GM18907 (cell line): ENCODE measurements around the gene B3GNT8.
"Not testable (repeated sequence)": the region's sequence is repeated elsewhere in the genome, so short reads cannot be mapped to it uniquely, and the experiment has no call there.

Experiments used
- ATAC-seq: cut with Tn5 transposase; IDR thresholded peaks from one replicate; pipeline ENCODE4 v1.9.1; 2021; ENCODE audit warnings: mild to moderate bottlenecking, moderate library complexity; ENCODE audit not compliant: unreplicated experiment

Gene B3GNT8, protein sequence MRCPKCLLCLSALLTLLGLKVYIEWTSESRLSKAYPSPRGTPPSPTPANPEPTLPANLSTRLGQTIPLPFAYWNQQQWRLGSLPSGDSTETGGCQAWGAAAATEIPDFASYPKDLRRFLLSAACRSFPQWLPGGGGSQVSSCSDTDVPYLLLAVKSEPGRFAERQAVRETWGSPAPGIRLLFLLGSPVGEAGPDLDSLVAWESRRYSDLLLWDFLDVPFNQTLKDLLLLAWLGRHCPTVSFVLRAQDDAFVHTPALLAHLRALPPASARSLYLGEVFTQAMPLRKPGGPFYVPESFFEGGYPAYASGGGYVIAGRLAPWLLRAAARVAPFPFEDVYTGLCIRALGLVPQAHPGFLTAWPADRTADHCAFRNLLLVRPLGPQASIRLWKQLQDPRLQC

DNA sequence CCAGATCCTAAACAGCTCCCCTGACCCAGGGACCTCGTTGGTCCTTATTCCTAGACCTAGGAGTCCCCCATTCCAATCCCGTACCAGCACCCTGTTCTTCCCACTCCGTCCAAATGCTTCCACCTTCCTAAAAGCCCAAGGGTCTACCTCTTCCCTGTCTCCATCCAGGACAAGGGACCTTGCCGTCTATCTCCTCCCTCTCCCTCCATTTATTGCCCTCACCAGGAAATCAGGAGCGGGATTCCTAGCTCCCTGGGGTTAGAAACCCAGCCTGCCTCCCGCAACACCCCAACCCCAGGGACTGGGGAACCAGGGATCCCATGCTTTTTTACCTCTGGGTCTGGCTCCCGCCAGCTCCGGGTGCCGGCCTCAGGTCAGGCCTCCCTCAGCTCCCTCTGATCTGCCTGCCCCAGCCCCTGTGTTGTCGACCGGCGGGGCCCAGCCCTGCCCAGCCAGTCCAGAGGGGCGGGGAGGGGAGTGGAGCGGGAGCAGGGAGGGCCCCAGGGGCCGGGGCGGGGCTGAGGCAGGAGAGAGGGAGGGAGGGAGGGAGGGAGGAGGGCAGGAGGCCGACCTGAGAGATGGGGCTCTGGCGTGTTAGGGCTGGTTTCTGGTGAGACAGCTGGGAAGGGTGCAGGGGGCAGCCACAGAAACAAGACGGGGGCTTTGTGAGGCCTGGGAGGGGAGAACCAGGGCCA lies at the start of gene B3GNT8:
B3GNT8 (minus strand) TSS at position 423 of the 695 bp plus-strand sequence. CDS start 596 bp downstream, outside the sequence.
- ATAC-seq = peak; percentile 36

DNA sequence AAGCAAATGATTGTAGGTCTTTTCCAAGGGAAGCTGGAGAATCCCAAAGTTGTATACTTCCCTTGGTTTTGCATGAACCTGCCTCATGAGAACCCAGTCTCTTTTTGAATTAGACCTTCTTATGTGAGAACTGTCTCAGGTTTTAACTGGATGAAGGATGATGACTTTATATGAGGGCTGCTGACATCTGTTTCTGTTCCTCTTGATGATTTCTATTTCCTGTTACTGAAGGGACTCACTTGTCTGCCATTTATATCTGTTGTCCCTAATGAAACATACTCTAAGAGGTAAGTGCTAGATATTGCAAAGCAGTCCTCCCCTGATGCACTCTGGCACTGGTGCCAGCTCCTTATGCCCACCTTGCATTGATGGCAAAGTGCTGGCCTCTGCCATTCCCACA lies 49.4 kb upstream of the B3GNT8 start:
- no peak for ATAC-seq

DNA sequence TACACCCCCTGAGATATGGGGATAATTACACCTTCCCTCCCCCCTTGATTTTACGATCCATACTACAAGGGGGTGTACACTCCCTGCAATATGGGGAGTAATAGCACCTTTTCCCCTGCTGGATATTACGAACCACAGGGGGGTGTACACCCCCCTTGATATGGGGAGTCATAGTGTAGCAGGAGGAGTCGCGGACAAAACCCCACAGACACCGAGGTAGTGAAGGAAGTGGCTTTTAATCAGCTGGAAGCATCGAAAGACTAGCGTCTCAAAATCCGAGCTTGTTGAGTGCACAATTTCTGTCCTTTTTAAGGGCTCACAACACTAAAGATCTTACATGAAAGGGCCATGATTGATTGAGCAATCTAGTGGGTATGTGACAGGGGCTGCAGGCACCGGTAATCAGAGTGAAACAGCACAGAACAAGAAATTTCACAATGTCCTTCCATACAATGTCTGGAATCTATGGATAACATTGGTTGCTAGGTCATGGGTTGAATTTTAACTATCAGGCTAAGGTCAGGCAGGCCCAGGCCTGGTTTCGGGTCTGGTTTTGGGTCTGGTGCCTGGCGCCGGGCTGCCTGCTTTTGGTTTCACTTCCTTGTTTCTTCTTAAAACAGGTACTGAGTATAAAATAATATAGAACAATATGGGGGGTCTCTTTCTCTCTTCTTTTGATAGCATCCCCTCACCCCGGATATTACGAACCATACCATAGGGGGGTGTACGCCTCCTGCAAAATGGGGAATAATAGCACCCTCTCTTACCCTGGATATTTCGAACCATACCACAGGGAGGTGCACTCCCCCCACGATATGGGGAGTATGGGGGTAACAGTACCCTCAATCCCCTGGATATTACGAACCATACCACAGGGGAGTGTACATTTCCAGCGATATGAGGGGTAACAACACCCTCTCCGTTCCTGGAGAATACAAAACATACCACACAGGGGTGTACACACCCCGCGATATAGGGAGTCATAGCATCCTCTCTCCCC lies 36.4 kb upstream of the B3GNT8 start:
- ATAC-seq = not testable (repeated sequence)

DNA sequence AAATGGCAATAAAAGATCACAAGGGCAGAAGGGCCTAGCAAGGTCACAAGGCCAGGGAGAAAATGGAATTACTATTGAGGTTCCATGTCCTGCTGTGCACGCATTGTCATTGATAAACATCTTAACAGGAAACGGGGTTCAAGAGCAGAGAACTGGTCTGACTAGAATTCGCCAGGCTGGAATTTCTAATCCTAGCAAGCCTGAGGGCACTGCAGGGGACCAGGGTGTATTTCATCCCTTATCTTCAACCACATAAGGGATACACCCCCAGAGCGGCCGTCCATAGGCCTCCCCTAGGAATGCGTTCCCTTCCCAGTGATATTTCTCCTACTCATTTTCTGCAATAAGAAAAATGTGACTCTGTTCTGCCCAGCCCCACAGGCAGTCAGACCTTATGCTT lies 35.3 kb upstream of the B3GNT8 start:
- ATAC-seq = no peak

DNA sequence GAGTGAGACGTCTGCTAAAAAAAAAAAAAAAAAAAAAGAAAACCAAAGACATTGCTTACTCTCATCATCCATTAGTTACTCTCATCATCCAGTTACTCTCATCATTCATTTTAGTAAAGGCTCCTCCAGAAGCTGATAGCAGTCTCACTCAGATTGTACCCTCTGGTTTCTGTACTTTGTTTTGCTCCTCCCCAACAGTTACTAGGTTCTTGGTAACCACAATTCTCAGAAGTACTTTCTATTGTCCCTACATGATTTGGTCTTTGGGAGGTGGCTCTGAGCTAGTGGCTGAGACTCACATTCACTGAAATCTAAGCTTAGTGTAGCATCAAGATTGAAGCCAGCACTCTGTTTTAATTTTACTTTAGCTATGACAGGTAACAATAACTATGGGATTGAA lies 30.1 kb upstream of the B3GNT8 start:
- peak; percentile 62 for ATAC-seq

DNA sequence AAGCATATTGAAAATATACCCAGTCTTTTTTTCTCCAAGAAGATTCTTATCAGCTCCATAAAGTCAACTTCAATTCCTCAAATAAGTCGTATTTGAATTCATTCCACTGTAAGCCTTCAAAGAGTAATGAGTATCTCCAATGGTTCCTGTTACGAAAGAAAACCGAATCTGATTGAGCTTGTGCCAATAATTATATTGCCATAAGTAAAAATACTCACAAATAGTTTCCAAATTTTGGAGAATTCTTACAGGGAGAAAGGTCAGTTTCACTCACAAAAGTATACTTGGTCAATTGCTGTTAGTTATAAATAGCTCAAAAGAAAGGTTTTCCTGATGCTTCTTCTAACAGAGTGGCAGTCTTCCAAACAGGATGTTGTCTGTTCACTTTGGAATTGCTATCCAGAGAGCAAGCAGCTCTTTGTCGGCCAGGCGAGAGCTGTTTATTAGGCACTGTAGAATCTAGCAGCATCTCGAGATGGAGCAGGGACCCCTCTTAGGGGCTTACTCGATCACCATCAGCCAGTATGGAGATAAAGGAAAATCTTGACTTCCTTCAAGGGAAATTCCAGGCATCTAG lies 29.3 kb upstream of the B3GNT8 start:
- ATAC-seq = no peak

DNA sequence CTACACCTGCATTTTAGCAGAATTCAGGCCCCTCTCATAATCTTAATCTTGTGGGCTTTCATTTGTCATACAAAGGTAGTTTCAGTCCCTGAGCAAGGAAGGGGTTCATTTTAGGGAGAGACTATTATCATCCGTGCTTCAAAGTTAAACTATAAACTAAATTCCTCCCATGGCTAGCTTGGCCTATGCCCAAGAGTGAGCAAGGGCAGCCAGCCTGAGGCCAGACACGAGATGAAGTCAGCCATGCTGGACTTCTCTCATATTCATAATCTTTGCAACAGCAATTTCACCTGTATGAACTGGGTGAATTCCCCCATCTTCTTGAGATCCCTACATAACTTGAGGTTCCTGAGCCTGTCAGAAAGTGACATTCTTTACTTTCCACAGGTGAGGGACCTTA lies 28.8 kb upstream of the B3GNT8 start:
- no peak for ATAC-seq

DNA sequence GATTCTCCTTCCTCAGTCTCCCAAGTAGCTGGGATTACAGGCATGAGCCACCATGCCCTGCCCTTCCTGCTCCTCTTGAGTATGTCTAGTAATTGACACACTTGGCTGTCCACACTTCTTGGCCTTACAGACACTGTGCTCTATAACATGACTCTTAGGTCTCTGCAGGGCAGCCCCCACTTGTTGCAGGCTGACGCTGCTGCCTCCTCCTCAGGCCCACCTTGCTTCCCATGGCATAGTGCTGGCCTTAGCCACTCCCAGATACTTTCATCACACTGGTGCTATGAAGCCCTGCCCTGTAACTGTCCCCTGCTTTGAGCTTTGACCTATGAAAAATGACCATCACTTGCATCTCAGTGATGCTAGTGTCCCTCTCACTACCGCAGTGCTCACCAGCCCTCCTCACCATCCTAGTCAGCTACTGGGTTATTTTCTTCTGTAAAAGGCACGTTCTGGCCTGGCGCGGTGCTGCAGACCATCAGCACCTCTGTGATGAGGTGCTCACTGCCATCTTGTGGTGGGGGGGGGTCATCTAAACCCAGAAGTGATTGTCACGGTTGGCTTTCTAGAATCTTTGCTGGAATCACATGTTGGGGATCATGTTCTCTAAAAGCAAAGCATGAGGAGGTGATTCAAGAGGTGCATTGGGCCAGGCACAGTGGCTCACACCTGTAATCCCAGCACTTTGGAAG lies 25.6 kb upstream of the B3GNT8 start:
- ATAC-seq = no peak

DNA sequence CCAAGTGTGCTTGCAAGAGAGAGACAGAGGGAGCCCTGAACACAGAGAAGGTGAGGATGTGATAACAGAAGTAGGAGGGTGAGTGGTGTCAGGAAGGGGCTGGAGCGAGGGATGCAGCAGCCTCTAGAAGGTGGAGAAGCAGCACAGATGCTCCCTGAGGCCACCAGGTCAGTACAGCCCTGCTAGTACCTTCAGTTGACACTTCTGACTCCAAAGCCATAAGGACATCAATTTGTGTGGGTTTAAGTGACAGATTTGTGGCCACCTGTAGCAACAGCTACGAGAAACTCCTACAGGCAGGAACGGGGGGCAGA lies 22.6 kb upstream of the B3GNT8 start:
- no peak for ATAC-seq

DNA sequence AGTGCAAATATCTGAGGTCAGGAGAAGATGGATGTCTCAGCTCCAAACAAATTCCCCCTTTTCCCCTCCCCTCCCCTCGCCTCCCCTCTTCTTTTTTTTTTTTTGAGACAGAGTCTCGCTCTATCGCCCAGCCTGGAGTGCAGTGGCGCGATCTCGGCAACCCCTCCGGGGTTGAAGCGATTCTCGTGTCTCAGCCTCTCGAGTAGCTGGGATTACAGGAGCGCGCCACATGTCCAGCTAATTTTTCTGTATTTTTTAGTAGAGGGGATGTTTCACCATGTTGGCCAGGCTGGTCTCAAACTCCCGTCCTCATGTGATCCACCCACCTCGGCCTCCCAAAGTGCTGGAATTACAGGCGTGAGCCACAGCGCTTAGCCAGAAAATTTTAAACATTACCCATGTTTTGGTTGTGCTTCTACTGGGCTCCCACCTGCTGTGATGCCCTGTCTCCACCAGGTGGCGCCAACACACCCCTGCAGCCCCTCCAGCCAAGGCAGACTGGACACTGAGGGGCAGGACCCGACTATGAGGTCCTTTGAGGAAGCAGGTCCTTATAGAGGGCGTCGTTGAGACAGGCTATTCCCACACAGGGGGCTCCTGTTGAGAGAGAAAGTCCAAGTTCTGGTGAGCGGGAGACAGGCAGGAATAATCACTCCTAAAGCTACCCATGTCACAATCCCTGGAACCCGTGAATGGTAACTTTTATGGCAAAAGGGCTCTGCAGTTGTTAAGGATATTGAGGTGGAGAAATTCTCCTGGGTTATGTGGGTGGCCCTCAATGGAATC lies 22.1 kb upstream of the B3GNT8 start:
- no peak for ATAC-seq

DNA sequence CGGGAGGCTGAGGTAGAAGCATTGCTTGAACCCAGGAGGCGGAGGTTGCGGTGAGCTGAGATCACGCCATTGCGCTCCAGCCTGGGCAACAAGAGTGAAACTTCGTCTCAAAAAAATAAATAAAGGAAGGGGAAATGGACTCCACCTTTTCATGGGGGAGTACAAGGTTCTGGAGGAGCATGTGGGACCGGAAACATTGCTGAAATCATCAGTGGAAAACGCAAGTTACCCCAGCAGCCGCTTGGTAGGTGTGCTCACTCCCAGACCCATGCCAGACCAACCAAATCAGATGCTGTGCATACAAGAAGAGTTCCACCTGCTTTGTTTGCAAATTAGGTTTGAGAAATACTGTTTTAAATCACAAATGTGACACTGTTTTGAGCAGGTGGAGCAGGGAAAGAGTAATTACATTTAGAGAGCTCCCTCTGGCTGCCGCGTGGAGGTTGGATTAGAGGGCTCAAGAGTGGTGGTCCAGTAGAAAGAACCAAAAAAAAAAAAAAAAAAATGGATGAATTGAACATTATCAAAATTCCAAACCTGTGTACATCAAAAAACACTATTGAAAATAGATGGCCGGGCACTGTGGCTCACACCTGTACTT lies 20.7 kb upstream of the B3GNT8 start:
- ATAC-seq = no peak

DNA sequence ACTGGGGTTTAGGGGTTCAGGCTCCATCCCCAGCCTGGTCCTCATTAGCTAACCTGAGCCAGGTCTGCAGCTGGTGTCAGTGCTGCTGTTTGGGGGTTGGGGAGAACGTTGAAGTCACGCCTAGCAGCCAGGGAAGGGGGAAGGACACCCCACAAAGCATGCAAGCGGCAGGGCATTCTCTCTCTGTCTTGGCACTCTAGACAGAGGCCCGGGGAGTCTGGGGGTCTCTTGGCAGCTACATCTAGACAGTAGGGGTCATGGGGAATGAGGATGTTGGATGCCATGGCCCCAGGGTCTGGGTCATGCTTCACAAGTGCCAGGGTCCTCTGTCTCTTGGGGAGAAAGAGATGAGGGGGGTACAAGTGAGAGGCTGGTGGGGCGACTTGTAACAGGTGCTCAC lies 18.4 kb upstream of the B3GNT8 start:
- no peak for ATAC-seq

DNA sequence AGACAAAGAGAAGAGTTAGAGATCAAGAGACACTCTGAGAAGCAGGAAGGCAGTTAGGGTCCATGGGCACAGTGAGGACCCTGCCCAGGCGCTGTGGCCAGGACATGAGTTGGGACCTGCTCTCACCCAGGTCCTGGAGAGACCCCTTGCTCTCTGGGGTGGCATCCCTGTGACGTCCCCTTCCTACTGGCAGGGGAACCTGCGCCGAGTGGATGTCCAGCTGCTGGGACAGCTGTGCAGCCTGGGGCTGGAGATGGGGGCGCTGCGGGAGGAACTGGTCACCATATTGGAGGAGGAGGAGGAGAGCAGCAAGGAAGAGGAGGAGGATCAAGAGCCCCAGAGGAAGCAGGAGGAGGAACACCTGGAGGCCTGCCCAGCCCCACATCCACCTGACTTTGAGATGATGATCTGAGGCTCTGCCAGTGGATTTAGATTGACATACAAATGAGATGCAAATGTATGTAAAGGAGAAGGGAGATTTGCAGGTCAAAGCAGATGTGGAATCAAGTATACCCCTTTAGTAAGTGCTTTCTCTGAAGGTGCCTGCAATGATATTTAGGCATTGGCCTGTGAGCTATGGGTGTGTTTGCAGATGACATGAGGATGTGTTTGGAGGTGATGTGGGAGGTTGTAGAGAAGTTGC lies 16.8 kb upstream of the B3GNT8 start:
- no peak for ATAC-seq

DNA sequence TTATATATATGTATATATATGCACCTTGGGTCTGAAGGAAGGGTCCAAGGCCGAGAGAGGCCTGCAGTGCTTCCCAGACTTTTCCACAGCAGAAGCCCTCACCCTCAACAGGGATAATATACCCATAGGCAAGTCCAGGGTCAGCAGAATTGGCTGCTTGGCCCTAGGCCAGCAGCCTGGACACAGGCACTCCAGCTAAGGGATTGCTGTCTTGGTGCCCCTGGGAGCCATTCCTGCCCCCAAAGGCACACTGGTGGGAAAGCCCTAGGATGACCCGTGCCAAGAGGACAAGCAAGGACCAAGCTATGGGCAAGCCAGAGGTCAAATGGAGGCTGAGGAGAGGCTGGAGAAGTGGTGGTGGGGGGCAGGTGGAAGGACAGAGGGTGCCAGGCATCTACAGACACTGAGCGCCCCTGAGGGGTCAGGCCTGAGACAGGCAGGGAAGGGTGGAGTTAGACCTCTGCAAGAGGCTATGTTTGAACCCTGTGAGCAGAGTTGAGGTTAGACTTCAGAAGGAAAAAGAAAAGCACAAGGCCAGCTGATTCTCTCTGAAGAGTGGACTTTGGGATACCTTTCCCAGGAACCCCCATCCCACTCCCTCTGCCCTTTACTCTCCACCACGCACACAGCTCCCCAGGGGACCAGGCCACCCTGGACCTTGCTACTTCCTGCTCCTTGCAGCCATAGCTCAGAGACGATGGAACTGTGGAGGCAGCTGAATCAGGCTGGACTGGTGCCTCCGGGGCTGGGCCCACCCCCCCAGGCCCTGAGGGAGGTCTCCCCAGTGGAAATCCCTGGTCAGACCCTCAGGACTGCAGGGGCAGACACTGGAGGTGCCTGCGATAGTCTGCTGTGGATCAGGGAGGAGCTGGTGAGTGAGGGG lies 15.5 kb upstream of the B3GNT8 start, which contains the start of gene ERICH4:
ERICH4 (plus strand) TSS at position 684 of the 883 bp plus-strand sequence; CDS start at position 698, 14 bp downstream.
- no peak for ATAC-seq

DNA sequence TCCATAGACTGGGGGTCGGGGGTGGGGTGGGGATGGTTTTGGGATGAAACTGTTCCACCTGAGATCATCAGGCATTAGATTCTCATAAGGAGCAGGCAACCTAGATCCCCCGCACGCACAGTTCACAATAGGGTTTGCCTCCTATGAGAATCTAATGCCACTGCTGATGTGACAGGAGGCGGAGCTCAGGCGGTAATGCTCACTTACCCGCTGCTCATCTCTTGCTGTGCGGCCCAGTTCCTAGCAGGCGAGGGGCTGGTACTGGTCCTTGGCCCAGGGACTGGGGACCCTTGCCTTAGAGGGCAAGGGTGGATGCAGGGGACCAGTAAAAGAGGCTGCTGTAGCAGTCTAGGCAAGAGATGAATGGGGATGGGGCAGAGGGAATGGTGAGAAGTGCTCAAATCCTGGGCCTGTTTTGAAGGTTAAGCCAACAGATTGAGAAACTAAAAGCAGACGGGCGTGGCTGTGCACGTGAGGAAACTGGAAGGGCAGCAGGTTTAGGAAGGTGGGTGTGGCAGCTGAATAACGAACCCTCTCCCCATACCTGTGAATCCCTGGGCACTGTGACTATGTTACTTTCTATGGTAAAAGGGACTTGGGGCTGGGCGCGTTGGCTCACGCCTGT lies 14.3 kb upstream of the B3GNT8 start:
- no peak for ATAC-seq

DNA sequence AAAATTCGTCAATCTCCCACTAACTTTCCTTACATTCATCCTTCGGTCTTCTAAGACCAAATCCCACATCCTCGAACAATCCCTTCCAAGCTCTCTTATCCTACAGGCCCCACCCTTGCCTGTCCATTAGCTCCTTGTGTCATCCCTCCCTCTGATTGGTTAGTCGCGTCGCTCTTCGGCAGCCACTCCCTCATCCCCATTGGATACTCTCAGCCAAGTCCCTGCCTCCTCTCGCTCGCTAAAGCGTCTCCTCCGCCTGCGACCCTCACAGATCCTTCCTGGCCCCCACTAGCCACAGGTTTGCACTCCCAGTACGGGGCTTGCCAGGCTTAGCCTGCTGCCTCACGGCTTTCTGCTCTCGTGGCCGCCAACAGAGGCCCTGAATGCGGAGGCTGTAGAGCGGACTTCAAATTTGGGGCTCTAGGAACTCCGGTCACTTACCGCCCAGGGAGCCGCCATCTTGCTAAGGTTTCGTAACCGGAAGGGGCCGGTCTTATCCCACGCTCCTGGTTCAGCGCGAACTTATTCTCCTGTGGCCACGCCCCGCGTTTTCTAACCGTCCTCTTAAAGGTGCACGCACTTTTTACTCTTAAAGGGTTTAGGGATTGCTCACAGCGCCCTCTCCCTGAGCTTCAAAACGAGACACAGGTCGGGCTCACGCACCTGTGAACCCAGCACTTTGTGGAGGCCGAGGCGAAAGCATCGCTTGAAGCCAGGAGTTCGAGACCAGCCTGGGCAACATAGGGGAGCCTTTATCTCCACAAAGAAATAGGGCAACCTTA lies 12.5 kb upstream of the B3GNT8 start, which contains the start of gene DMAC2:
DMAC2 (minus strand) TSS at position 472 of the 782 bp plus-strand sequence; CDS start at position 459, 13 bp downstream.
- ATAC-seq = peak; percentile 89
